Liver (tissue), 9 donors: ENCODE measurements around the gene NR5A1. TPM values are rescaled to one million over a fixed set of nuclear protein-coding genes. Genes with fewer than 3 reads are reported as not detected.

Experiments used
- DNase-seq: peaks from one replicate; pipeline ENCODE4 v3.0.0-alpha.2; 2017; ENCODE audit warnings: low spot score
- H3K27ac ChIP-seq, 2 donors: one replicate each; pipeline ENCODE4 v1.7.0; 2013; ENCODE audit warnings: inconsistent platforms in 2 of 2, low read length in 2 of 2, control low read depth in 1 of 2, low read depth in 1 of 2, mild to moderate bottlenecking in 1 of 2
- H3K27me3 ChIP-seq, 4 donors: one replicate each; pipeline versions ENCODE4 v1.6.1 to v1.7.0; 2013; ENCODE audit warnings: low read length in 3 of 4, inconsistent platforms in 1 of 4, mild to moderate bottlenecking in 1 of 4, moderate library complexity in 1 of 4; ENCODE audit not compliant: control insufficient read depth in 4 of 4, insufficient read depth in 4 of 4
- H3K36me3 ChIP-seq, 4 donors: one replicate each; pipeline versions ENCODE4 v1.6.1 to v1.7.0; 2013; ENCODE audit warnings: low read length in 3 of 4, mild to moderate bottlenecking in 3 of 4, low read depth in 1 of 4, moderate library complexity in 1 of 4; ENCODE audit not compliant: control insufficient read depth in 4 of 4, insufficient read depth in 3 of 4
- H3K4me1 ChIP-seq, 4 donors: one replicate each; pipeline versions ENCODE4 v1.6.1 to v1.7.0; 2013; ENCODE audit warnings: low read length in 3 of 4, mild to moderate bottlenecking in 3 of 4, moderate library complexity in 1 of 4; ENCODE audit not compliant: control insufficient read depth in 4 of 4, insufficient read depth in 4 of 4
- H3K4me3 ChIP-seq, 3 donors: one replicate each; pipeline versions ENCODE4 v1.6.1 to v1.7.0; 2013; ENCODE audit warnings: low read length in 3 of 3, control low read depth in 1 of 3, low read depth in 1 of 3, mild to moderate bottlenecking in 1 of 3
- H3K9ac ChIP-seq, 2 donors: one replicate each; pipeline ENCODE4 v1.7.0; 2013; ENCODE audit warnings: low read length in 2 of 2, mild to moderate bottlenecking in 2 of 2, moderate library complexity in 2 of 2, control low read depth in 1 of 2, low read depth in 1 of 2
- H3K9me3 ChIP-seq, 4 donors: one replicate each; pipeline versions ENCODE4 v1.6.1 to v1.7.0; 2013; ENCODE audit warnings: low read length in 3 of 4; ENCODE audit not compliant: control insufficient read depth in 4 of 4
- EGR1 ChIP-seq, 2 donors: IDR thresholded peaks; 2 replicates each; pipeline ENCODE4 v1.6.1; 2016 to 2018; ENCODE audit warnings: antibody characterized with exemption in 2 of 2, low read depth in 2 of 2
- FOXA1 ChIP-seq: IDR thresholded peaks from 2 replicates; pipeline ENCODE4 v1.6.1; 2016; ENCODE audit warnings: antibody characterized with exemption
- FOXA2 ChIP-seq: IDR thresholded peaks from 2 replicates; pipeline ENCODE4 v1.6.1; 2016; ENCODE audit warnings: antibody characterized with exemption
- GABPA ChIP-seq, 2 donors: IDR thresholded peaks in 1 of 2; conservative IDR thresholded peaks in 1 of 2; 2 replicates each; pipeline ENCODE4 v1.6.1; 2016; ENCODE audit warnings: antibody characterized with exemption in 2 of 2, mild to moderate bottlenecking in 1 of 2, moderate library complexity in 1 of 2
- HNF4A ChIP-seq, 2 donors: conservative IDR thresholded peaks; 2 replicates each; pipeline ENCODE4 v1.6.1; 2016; ENCODE audit warnings: antibody characterized with exemption in 2 of 2, mild to moderate bottlenecking in 2 of 2
- NR2F2 ChIP-seq: IDR thresholded peaks from 2 replicates; pipeline ENCODE4 v1.6.1; 2016; ENCODE audit warnings: antibody characterized with exemption
- RAD21 ChIP-seq, 2 donors: IDR thresholded peaks; 2 replicates each; pipeline ENCODE4 v1.6.1; 2016; ENCODE audit warnings: antibody characterized with exemption in 2 of 2, mild to moderate bottlenecking in 2 of 2
- RXRA ChIP-seq, 2 donors: IDR thresholded peaks; 2 replicates each; pipeline ENCODE4 v1.6.1; 2017 to 2018; ENCODE audit warnings: antibody characterized with exemption in 2 of 2, mild to moderate bottlenecking in 1 of 2
- SP1 ChIP-seq: IDR thresholded peaks from 2 replicates; pipeline ENCODE4 v1.6.1; 2018; ENCODE audit warnings: antibody characterized with exemption, mild to moderate bottlenecking
- WGBS: extraction: QIAGEN DNeasy Blood & Tissue Kit; methylation state at CpG from one replicate; pipeline ENCODE4 v1.1.7; 2013; 5-methylcytosine and 5-hydroxymethylcytosine counted together
- polyA plus RNA-seq, 2 donors: library from polyadenylated mRNA; stranded (reverse) in 1 of 2; unstranded in 1 of 2; fragments of 200-250 nt in 1 of 2; fragments of >200 nt in 1 of 2; fragmentation: Nextera tagmentation in 1 of 2; extraction: Ambion mirVana in 1 of 2; gene quantifications; one replicate each; pipeline versions ENCODE4 v1.2.1 to v1.2.3, GENCODE V29; 2013 to 2015
- total RNA-seq, 2 donors: library from RNA; depleted of rRNA; stranded (reverse); fragments of >200 nt; gene quantifications; one replicate each; pipeline ENCODE4 v1.2.3, GENCODE V29; 2014
- TF ChIP-seq, protein P1 (sequence below): fragments of 150-350 bp; IDR thresholded peaks from 2 replicates; pipeline ENCODE4 v1.5.1; 2017; ENCODE audit warnings: improper control_type of control experiment, low read depth, low read length; ENCODE audit not compliant: missing input control
- donor health status: healthy.
- donor health status: healthy.
- donor health status: healthy.
- donor health status: healthy.
- donor health status: healthy.

NR5A1 gene
- total and polyA plus RNA-seq, 4 donors: not detected

DNA sequence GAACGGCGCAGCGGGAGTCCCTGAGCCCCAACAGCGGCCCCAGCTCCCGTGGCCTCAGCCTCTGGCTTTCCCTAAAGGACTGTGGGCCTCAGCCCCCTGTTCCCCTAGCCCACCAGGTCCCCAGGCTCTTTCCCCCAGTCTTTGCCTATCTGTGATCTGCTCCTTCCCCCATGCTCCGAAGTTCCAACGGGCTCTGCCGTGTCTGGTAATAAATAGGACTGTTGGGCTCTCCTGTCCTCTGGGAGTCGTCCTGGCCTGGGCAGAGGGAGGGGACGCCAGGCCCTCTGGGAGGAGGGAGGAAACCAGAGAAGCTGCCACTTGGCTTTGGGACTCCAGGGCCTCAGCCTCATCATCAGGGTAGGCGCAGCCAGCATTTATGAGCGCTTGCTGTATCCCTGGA lies 28.8 kb downstream of the NR5A1 start (continued):
- TF ChIP-seq SP1 (no peak), RAD21 (IDR thresholded peaks at IDR 0.05) (no peak), FOXA1 (no peak), FOXA2 (no peak), EGR1 (IDR thresholded peaks at IDR 0.05; ENCODE audit: low read depth in 2 of 2) (no peak), RXRA (IDR thresholded peaks at IDR 0.05) (no peak), GABPA (IDR thresholded peaks at IDR 0.05 in 1 of 2, conservative IDR thresholded peaks at IDR 0.05 in 1 of 2) (no peak), NR2F2 (no peak)
- TF ChIP-seq, protein P1, sequence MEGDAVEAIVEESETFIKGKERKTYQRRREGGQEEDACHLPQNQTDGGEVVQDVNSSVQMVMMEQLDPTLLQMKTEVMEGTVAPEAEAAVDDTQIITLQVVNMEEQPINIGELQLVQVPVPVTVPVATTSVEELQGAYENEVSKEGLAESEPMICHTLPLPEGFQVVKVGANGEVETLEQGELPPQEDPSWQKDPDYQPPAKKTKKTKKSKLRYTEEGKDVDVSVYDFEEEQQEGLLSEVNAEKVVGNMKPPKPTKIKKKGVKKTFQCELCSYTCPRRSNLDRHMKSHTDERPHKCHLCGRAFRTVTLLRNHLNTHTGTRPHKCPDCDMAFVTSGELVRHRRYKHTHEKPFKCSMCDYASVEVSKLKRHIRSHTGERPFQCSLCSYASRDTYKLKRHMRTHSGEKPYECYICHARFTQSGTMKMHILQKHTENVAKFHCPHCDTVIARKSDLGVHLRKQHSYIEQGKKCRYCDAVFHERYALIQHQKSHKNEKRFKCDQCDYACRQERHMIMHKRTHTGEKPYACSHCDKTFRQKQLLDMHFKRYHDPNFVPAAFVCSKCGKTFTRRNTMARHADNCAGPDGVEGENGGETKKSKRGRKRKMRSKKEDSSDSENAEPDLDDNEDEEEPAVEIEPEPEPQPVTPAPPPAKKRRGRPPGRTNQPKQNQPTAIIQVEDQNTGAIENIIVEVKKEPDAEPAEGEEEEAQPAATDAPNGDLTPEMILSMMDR: no peak

DNA sequence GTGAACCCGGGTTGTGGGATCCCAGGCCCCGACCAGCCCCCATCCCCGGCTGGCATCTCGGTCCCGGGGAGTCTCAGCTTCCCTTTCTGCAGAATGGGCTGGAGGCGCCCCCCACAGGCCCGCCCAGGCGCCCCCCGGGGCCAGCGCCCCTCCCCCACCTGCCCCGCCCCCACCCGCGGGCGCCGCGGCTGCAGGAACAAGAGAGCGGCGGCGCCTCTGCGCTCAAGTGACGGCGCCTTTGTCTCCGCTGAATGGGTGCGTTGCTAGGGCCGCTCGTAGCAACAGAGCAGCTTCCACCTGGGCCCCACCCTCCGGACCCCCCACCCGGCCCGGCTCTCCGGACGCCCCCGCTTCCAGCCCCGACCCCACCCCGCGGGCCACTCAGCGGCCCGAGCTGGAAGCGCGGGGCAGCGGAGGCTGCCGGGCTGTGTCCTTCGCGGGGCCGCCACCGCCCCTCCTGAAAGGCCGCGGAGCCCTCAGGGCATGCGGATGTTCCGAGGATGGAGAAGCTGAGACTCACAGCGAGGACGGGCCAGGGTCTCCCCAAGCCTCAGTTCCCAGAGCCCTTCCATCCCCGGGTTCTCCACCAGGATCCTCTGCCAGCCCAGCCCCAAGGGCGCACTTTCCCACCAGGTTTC lies 29.4 kb downstream of the NR5A1 start:
- Histone ChIP-seq H3K9ac (no peak overlapping the region), H3K4me3 (peak overlapping the region in 1 of 3 donors; percentile 6), H3K27me3 (peaks cover 0 to 5% (median 2%) of the 10 kb centered on the region in 4 donors), H3K36me3 (no peaks in the 10 kb centered on the region), H3K4me1 (no peaks in the 10 kb centered on the region), H3K27ac (no peak overlapping the region), H3K9me3 (no peaks in the 10 kb centered on the region)
- no peak for TF ChIP-seq RXRA (IDR thresholded peaks at IDR 0.05)
- WGBS: 6% methylated on average over 53 of the region's 53 CpGs
- no peak for DNase-seq

DNA sequence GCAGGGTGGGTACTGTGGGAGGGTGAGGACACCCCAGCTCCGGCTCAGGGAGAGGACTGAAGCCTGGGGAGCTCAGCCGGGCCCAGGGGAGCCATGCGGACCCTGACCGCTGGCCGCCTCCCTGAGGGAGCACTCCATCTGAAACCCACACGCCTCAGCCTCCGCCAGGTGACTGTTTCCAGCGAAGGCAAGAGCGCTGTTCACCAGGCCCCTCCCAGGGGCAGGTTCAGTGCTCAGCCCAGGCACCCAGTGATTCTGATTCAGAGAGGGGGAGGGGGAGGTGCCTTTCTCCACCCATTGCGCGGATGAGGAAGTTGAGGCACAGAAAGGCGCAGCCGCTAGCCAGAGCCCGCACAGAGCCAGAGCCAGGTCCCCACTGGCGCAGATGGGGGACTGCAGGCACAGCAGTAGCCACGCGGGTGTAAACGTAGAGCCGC lies 30.0 kb downstream of the NR5A1 start:
- 37% methylated on average over 19 of the region's 19 CpGs for WGBS
- no peak for DNase-seq
- peaks cover 0 to 5% (median 2%) of the 10 kb centered on the region in 4 donors for H3K27me3 ChIP-seq
- H3K4me3 ChIP-seq: no peak overlapping the region
- H3K4me1 ChIP-seq: no peaks in the 10 kb centered on the region
- no peak overlapping the region for H3K27ac ChIP-seq
- H3K9me3 ChIP-seq: no peaks in the 10 kb centered on the region
- no peak overlapping the region for H3K9ac ChIP-seq
- no peaks in the 10 kb centered on the region for H3K36me3 ChIP-seq
- no peak for TF ChIP-seq EGR1 (IDR thresholded peaks at IDR 0.05; ENCODE audit: low read depth in 2 of 2)
- TF ChIP-seq SP1: no peak
- TF ChIP-seq HNF4A (conservative IDR thresholded peaks at IDR 0.05): no peak

DNA sequence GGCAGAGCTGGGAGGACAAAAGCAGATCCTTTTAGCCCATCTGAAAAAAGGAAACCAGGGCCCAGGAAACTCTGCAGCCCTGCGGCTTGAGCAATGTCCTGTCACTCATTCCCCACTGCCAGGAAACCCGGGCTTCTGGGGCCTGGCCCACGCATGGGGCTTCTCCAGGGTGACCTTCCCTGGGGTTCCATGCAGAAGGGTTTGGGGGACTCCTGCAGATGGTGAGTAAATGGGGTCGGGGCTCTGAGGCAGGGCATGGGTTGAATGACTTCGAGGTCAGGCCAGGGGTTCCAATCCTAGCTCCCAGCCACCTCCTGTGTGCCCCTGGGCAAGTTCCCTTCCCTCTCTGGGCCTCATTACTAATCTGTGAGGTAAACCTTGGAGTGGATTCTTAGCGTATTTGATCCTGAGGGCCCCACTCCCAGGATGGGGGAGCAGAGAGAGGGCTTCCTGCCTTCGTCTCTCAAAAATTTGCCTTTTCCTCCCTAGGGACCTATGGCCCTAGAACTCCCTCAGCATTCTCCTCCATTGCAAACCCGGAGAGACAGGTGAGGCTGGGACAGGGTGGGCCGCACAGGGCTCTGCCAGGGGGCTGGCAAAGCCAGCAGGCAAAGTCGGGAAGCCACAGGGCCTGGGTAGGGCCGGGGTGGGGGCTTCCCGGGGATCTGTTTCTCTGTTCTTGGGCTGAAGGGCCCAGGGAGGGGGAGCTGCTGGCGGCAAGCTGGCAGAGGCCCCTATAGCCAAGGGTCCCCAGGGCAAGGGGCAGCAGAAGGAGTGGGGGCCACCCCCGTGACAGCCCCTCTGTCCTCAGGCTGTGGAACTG lies 31.1 kb downstream of the NR5A1 start:
- DNase-seq: no peak
- Histone ChIP-seq H3K36me3 (no peaks in the 10 kb centered on the region), H3K4me3 (no peak overlapping the region), H3K9ac (no peak overlapping the region), H3K4me1 (no peaks in the 10 kb centered on the region), H3K27ac (no peak overlapping the region), H3K9me3 (no peaks in the 10 kb centered on the region), H3K27me3 (peaks cover 0 to 5% (median 2%) of the 10 kb centered on the region in 4 donors)
- WGBS: 70% methylated on average over 14 of the region's 14 CpGs
- TF ChIP-seq FOXA2 (no peak), HNF4A (conservative IDR thresholded peaks at IDR 0.05) (no peak)
- TF ChIP-seq, protein P1: no peak
